ENCODE measurements around the gene IL10RB.
"Not testable (repeated sequence)": the region's sequence is repeated elsewhere in the genome, so short reads cannot be mapped to it uniquely, and the experiment has no call there.

Gene IL10RB

GRCh38 chr21:33266050-33266788, at the start of gene IL10RB:
Gene IL10RB (plus strand): TSS chr21:33266367. CDS start chr21:33266466, 99 bp downstream.
- DNase-seq: peak; percentile 80
- in situ Hi-C loops (cut with MboI; ENCODE audit: low pct_unique_long_range_greater_than_20kb, low sequenced_read_pairs): no loop called here

DNA sequence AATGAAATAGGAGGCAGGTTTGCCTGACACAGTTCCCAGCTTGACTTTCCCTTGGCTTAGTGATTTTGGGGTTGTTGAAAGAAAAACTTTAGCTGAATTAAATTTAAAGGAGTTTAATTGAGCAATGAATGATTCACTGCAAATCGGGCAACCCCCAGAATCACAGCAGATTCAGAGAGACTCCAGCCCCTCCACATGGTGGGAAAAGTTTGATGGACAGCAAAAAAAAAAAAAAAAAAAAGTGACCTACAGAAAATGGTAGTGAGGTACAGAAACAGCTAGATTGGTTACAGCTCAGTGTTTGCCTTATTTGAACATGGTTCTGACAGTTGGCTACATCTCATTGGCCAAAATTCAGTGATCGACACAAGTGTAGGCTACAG, 49.0 kb upstream of the IL10RB start:
- no peak for DNase-seq
- in situ Hi-C loops (cut with MboI; ENCODE audit: low pct_unique_long_range_greater_than_20kb, low sequenced_read_pairs): no loop called here

- in situ Hi-C loops (cut with MboI; ENCODE audit: low pct_unique_long_range_greater_than_20kb, low sequenced_read_pairs): no loop called here
- no peak for DNase-seq
These were observed 46.9 kb upstream of the IL10RB start for GRCh38 chr21:33219300-33219699.

DNA sequence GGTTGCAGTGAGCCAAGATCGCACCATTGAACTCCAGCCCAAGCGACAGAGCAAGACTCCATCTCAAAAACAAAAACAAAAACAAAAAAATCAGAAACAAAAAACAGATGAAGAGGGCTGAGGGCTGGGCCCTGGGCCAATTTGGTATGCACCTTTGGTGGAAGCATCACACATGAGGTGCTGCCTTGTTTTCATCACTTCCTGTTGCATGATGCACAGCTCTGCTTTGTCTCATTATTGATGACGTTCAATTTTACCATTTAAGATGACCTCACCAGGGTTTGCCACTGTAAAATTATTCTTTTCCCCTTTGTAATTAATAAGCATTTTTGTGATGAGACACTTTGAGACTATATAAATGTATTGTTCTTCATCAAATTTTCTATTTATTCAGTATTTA, 46.2 kb upstream of the IL10RB start:
- in situ Hi-C loops (cut with MboI; ENCODE audit: low pct_unique_long_range_greater_than_20kb, low sequenced_read_pairs): no loop called here
- no peak for DNase-seq

- in situ Hi-C loops (cut with MboI; ENCODE audit: low pct_unique_long_range_greater_than_20kb, low sequenced_read_pairs); DNase-seq: not testable (repeated sequence)
These were observed 40.8 kb upstream of the IL10RB start for GRCh38 chr21:33225376-33225775.

DNA sequence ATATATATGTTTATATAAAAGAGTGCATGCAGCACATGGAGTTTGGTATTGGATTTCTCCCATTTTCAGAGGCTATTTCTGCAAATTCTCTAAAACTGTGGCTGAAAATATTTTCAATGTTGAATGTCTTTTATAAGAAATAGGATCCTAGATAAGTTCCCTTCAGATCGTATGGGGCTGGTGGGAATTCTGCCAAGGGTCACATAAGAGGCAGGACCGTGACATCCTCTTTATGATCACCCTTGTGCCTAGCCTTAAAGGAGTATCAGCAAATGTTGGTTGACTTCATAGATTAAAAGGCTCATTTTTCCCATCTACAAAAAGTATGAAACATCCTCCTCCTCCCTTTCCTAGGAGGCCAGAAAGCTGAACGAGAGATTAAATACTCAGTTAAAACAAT, 37.7 kb upstream of the IL10RB start:
- in situ Hi-C loops (cut with MboI; ENCODE audit: low pct_unique_long_range_greater_than_20kb, low sequenced_read_pairs): no loop called here
- no peak for DNase-seq

DNA sequence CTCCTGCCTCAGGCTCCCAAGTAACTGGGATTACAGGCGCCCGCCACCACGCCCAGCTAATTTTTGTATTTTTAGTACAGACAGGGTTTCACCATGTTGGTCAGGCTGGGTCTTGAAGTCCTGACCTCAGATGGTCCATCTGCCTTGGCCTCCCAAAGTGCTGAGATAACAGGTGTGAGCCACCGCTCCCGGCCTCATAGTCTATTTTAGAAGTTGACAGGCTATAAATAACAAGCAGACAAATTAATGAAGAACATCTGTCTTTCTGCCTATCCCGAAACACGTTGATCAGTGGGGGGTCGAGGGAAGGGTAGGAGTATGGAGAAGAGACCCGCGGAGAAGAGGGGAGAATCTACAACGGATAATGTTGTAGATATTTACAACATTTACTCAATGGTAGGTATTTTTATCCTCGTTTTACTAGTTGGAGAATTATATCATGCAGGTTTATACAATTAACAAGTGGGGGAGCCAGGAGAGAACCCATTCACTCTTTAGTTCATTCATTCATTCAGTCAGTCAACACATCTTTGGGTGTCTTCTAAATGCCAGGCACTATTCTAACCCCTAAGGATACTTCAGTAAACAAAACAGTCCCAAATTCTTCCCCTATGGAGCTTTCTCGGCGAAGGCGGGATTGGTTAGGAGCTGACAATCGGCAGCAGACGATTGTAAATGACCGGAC, 36.9 kb upstream of the IL10RB start:
- in situ Hi-C loops (cut with MboI; ENCODE audit: low pct_unique_long_range_greater_than_20kb, low sequenced_read_pairs): no loop called here

DNA sequence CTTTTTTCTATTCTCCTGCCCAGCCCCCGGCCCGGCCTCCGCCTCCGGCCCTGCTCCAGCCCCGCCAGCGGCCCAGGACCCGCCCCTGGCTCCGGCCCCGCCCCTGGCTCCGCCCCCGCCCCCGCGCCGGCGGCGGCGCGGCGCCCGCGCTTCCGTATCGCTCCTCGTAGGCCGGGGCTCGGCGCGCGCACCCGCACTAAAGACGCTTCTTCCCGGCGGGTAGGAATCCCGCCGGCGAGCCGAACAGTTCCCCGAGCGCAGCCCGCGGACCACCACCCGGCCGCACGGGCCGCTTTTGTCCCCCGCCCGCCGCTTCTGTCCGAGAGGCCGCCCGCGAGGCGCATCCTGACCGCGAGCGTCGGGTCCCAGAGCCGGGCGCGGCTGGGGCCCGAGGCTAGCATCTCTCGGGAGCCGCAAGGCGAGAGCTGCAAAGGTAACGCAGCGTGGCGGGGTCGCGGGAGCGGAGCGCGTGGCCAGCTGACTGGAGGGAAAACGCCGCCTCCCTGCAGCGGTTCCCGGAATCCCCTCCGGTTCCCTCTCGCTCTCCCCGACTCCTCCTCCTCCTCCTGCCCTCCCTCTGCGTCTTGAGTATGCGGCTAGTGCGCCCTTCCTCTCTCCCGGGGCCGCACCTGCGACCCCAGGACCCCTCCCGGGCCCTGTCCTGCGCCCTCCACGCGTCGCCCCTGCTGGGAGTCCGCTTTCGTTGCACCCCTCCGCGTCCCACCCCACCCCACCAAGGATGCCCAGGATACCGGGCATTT, 36.2 kb upstream of the IL10RB start, which contains the start of gene IFNAR2:
IFNAR2 (plus strand) TSS at position 155 of the 761 bp plus-strand sequence. CDS start 11,985 bp downstream, outside the sequence.
- in situ Hi-C loops (cut with MboI; ENCODE audit: low pct_unique_long_range_greater_than_20kb, low sequenced_read_pairs): no loop called here
- peak; percentile 57 for DNase-seq

More for the DNA sequence above, 36.9 kb upstream of the IL10RB start:
- DNase-seq: no peak

DNA sequence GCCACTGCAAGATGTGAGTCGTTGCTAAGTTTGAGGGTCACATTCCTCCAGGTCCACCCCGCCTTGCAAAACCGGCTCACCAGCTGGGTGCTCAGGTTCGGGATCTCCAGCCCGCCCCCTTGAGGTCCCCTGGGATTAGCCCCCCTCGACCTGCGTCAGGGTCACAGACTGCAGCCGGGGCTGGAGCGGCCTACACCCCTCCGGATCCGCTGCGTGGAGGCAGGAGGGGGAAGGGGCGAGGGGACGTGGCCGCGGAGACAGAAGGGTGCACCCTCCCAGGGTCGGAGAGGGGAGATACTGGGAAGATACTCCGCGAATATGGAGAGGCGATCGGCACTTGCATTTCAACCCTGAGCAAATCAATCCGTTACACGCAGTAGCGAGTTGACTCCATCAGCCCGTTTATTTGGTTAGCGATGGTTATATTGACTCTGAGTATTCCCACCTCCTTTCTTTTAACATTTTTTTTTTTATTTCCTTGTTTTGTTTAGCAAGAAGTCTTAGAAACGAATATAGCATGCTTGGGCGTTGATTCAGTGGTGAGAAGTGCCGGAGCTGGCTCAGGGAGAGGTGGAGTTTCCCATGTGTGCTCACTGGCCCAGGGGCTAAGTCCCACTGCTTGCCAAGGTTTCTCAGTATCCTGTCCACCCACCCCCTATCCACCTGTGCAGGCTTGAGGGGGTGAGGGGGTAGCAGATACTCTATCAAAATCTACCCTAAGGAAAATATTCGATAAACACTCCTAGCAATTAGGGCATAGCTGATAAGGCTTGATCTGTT, 35.4 kb upstream of the IL10RB start:
- DNase-seq: peak; percentile 40
- in situ Hi-C loops (cut with MboI; ENCODE audit: low pct_unique_long_range_greater_than_20kb, low sequenced_read_pairs): no loop called here

- no peak for DNase-seq
- in situ Hi-C loops (cut with MboI; ENCODE audit: low pct_unique_long_range_greater_than_20kb, low sequenced_read_pairs): no loop called here
These were observed 34.6 kb upstream of the IL10RB start for GRCh38 chr21:33231526-33231925.

DNA sequence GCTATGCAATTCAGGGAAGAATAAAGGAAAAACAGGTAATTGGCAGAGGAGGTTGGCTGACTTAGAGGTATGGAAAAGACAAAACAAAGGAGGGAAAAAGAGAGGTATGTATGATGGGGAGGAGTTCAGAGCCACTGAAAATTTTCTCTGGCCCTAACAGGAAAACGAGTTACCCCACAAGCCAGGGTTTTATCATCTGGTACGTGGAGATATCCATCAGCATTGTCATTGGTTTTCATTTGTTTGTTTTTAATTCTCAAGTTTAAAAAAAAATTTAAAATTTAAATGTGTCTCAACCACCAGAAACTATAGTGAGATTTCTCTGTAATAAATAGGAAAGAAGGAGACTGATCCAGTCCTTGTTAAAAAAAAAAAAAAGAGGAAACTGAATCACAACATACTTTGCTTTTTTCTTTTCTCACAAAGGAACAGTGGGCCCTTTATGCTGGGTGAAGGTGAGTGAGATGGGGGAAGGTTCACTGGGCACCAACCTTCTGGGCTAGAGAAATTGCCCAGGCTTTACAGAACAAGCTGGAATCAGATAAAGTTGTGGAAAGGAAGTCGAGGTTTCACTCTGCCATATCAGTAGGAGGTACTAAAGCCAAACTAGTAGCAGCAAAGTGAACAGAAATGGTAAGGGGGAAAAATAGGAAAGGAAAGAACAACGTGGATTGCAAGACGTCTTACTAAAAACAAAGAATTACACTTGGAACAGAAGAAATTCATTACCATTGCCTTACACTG, 33.7 kb upstream of the IL10RB start:
- DNase-seq: peak; percentile 40
- in situ Hi-C loops (cut with MboI; ENCODE audit: low pct_unique_long_range_greater_than_20kb, low sequenced_read_pairs): no loop called here

DNA sequence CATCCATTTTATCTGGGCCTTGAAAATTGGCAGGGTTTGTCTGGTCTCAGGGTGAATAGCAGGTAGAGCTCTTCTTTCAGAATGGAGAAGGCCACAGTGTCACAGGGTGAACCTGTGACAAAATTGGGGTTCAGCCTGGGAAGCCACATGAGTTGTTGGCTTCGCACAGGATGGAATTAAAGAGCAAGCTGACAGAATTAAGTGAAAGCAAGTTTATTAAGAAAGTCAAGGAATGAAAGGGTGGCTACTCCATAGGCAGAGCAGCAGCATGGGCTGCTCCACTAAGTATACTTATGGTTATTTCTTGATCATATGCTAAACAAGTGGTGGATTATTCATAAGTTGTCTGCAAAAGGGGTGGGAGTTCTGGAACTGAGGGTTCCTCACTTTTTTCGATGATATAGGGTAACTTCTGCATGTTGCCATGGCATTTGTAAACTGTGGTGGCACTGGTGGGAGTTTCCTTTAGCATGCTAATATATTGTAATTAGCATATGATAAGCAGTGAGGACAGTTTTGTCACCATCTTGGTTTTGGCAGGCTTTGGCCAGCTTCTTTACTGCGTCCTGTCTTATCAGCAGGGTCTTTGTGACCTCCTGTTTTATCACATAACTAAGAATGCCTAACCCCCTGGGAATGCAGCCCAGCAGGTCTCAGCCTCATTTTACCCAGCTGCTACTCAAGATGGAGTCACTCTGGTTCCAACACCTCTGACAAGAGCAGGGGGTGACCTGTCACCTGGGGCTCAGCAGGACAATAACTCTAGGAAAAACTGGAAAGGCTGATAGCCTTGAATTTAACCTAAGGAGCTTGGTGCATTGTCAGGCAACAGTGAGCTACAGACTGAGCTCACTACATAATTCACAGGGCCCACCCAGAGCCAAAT, 31.3 kb upstream of the IL10RB start:
- in situ Hi-C loops (cut with MboI; ENCODE audit: low pct_unique_long_range_greater_than_20kb, low sequenced_read_pairs): no loop called here
- no peak for DNase-seq

- in situ Hi-C loops (cut with MboI; ENCODE audit: low pct_unique_long_range_greater_than_20kb, low sequenced_read_pairs): no loop called here
- no peak for DNase-seq
These were observed 30.0 kb upstream of the IL10RB start for GRCh38 chr21:33236013-33236686.

DNA sequence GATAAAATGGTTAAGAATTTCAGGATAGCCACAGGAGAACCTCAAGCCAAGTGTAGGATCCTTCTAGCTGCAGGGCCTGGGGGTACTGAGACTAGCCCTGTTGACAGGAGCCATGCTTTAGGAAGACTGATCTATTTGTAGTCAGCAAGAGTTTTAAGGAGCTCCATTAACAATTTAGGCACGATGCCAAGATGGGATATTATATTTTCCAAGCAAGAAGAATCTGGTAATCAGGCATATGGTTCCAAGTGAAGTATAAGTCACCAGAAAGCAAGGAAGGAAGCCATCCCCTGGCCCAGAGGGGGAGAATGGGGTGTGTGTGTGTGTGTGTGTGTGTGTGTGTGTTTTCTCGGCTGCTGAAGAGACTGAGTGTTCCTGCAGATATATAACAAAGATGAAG, 29.4 kb upstream of the IL10RB start:
- in situ Hi-C loops (cut with MboI; ENCODE audit: low pct_unique_long_range_greater_than_20kb, low sequenced_read_pairs): no loop called here

GRCh38 chr21:33237486-33237885, 28.7 kb upstream of the IL10RB start:
- in situ Hi-C loops (cut with MboI; ENCODE audit: low pct_unique_long_range_greater_than_20kb, low sequenced_read_pairs): no loop called here

More for the DNA sequence above, 29.4 kb upstream of the IL10RB start:
- DNase-seq: no peak

GRCh38 chr21:33238146-33238545, 28.0 kb upstream of the IL10RB start:
- in situ Hi-C loops (cut with MboI; ENCODE audit: low pct_unique_long_range_greater_than_20kb, low sequenced_read_pairs): no loop called here
- no peak for DNase-seq

More at GRCh38 chr21:33237486-33237885, 28.7 kb upstream of the IL10RB start:
- DNase-seq: no peak

All from KBM-7 (cell line).